ENCODE measurements around the gene KRT77.
"Not testable (repeated sequence)": the region's sequence is repeated elsewhere in the genome, so short reads cannot be mapped to it uniquely, and the experiment has no call there.

Gene KRT77

GRCh38 chr12:52674433-52674775 is 28.9 kb downstream of the KRT77 start:
- DNase-seq, result no peak

GRCh38 chr12:52673713-52674432 is 29.5 kb downstream of the KRT77 start:
- DNase-seq, result no peak

GRCh38 chr12:52673217-52673616 is 30.1 kb downstream of the KRT77 start:
- no peak for DNase-seq

- DNase-seq, result no peak
Observed at GRCh38 chr12:52672321-52672933, 30.9 kb downstream of the KRT77 start.

GRCh38 chr12:52670961-52671360 is 32.4 kb downstream of the KRT77 start:
- DNase-seq, result no peak

- DNase-seq, result no peak
Observed at GRCh38 chr12:52670506-52670905, 32.8 kb downstream of the KRT77 start.

- not testable (repeated sequence) for DNase-seq
Observed at GRCh38 chr12:52669941-52670340, 33.4 kb downstream of the KRT77 start.

- DNase-seq, result no peak
Observed at GRCh38 chr12:52669426-52669825, 33.9 kb downstream of the KRT77 start.

- DNase-seq, result no peak
Observed at GRCh38 chr12:52667931-52668330, 35.4 kb downstream of the KRT77 start.

- DNase-seq, result no peak
Observed at GRCh38 chr12:52667509-52667908, 35.8 kb downstream of the KRT77 start.

- DNase-seq, result no peak
Observed at GRCh38 chr12:52666471-52666870, 36.9 kb downstream of the KRT77 start.

- DNase-seq, result no peak
Observed at GRCh38 chr12:52663420-52663819, 39.9 kb downstream of the KRT77 start.

GRCh38 chr12:52662918-52663229 is 40.5 kb downstream of the KRT77 start:
- no peak for DNase-seq

- DNase-seq, result no peak
Observed at GRCh38 chr12:52662093-52662917, 41.0 kb downstream of the KRT77 start.

GRCh38 chr12:52661668-52662067 is 41.7 kb downstream of the KRT77 start:
- no peak for DNase-seq

GRCh38 chr12:52660934-52661499 is 42.3 kb downstream of the KRT77 start:
- no peak for DNase-seq

- DNase-seq, result no peak
Observed at GRCh38 chr12:52659951-52660350, 43.4 kb downstream of the KRT77 start.

GRCh38 chr12:52659395-52659794 is 43.9 kb downstream of the KRT77 start:
- no peak for DNase-seq

- no peak for DNase-seq
Observed at GRCh38 chr12:52658196-52658595, 45.1 kb downstream of the KRT77 start.

GRCh38 chr12:52657250-52657902 is 45.9 kb downstream of the KRT77 start:
- no peak for DNase-seq

- DNase-seq, result no peak
Observed at GRCh38 chr12:52656616-52657015, 46.7 kb downstream of the KRT77 start.

- DNase-seq, result no peak
Observed at GRCh38 chr12:52655720-52656124, 47.6 kb downstream of the KRT77 start.

GRCh38 chr12:52655251-52655650 is 48.1 kb downstream of the KRT77 start:
- no peak for DNase-seq

Measured in fibroblast of skin of back (primary cell).